Measurements from ENCODE around the gene PTGER2. TPM values are rescaled to one million over a fixed set of nuclear protein-coding genes. Genes with fewer than 3 reads are reported as not detected.

The PTGER2 gene
- polyA plus RNA-seq, 1 donor from 2014 or later, result not detected

DNA sequence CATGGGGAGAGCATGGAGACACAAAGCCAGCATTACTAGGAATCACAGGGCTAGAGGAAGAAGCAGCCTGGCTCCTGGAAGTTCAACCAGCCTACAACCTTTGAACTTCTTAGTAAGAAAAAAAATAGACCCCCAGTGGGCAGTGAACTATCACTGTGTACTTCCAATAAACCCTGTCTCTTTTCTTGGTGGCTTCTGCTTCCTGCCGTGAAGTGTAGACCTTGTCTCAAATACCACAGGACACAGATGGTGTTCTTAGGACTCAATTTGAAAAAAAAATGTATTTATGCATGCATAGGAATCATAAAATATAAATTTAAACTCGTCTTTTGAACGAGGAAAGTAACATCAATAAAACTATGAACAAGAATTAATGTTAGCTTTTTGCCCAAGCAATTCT, 3.6 kb upstream of the PTGER2 start:
- Histone ChIP-seq H3K79me2 (replicated peaks; ENCODE audit: insufficient read depth, low read length) (no peaks in the 10 kb centered on the region), H3K27me3 (ENCODE audit: insufficient read depth, low read depth, low read length) (peaks cover 44% of the 10 kb centered on the region), H2AFZ (ENCODE audit: low read depth, low read length) (no peak overlapping the region), H3K27ac (ENCODE audit: low read length) (no peak overlapping the region), H3F3A (ENCODE audit: insufficient read depth, low read length, poor library complexity, severe bottlenecking) (no peaks in the 10 kb centered on the region), H3K9me2 (ENCODE audit: insufficient read depth, low read length) (no peaks in the 10 kb centered on the region), H3K9ac (ENCODE audit: low read length) (no peak overlapping the region), H3K36me3 (ENCODE audit: insufficient read depth, low read length) (no peaks in the 10 kb centered on the region), H4K20me1 (ENCODE audit: insufficient read depth) (no peaks in the 10 kb centered on the region), H3K4me2 (ENCODE audit: low read length) (no peak overlapping the region), H3K9me3 (ENCODE audit: low read length) (no peaks in the 10 kb centered on the region), H3K4me3 (ENCODE audit: low read length) (no peak overlapping the region)
- TF ChIP-seq, protein P1, sequence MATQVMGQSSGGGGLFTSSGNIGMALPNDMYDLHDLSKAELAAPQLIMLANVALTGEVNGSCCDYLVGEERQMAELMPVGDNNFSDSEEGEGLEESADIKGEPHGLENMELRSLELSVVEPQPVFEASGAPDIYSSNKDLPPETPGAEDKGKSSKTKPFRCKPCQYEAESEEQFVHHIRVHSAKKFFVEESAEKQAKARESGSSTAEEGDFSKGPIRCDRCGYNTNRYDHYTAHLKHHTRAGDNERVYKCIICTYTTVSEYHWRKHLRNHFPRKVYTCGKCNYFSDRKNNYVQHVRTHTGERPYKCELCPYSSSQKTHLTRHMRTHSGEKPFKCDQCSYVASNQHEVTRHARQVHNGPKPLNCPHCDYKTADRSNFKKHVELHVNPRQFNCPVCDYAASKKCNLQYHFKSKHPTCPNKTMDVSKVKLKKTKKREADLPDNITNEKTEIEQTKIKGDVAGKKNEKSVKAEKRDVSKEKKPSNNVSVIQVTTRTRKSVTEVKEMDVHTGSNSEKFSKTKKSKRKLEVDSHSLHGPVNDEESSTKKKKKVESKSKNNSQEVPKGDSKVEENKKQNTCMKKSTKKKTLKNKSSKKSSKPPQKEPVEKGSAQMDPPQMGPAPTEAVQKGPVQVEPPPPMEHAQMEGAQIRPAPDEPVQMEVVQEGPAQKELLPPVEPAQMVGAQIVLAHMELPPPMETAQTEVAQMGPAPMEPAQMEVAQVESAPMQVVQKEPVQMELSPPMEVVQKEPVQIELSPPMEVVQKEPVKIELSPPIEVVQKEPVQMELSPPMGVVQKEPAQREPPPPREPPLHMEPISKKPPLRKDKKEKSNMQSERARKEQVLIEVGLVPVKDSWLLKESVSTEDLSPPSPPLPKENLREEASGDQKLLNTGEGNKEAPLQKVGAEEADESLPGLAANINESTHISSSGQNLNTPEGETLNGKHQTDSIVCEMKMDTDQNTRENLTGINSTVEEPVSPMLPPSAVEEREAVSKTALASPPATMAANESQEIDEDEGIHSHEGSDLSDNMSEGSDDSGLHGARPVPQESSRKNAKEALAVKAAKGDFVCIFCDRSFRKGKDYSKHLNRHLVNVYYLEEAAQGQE (IDR thresholded peaks at IDR 0.05; ENCODE audit: borderline replicate concordance), result no peak
- TF ChIP-seq POLR2AphosphoS5 (IDR thresholded peaks at IDR 0.05), result no peak
- TF ChIP-seq TAF1 (IDR thresholded peaks at IDR 0.05; ENCODE audit: low read depth), result no peak
- no peak for TF ChIP-seq EP300 (conservative IDR thresholded peaks at IDR 0.05; ENCODE audit: poor library complexity, severe bottlenecking)
- no peak for TF ChIP-seq SMC3 (conservative IDR thresholded peaks at IDR 0.05; ENCODE audit: poor library complexity)
- no peak for TF ChIP-seq MXI1 (conservative IDR thresholded peaks at IDR 0.05; ENCODE audit: poor library complexity, severe bottlenecking)
- TF ChIP-seq, protein P2, sequence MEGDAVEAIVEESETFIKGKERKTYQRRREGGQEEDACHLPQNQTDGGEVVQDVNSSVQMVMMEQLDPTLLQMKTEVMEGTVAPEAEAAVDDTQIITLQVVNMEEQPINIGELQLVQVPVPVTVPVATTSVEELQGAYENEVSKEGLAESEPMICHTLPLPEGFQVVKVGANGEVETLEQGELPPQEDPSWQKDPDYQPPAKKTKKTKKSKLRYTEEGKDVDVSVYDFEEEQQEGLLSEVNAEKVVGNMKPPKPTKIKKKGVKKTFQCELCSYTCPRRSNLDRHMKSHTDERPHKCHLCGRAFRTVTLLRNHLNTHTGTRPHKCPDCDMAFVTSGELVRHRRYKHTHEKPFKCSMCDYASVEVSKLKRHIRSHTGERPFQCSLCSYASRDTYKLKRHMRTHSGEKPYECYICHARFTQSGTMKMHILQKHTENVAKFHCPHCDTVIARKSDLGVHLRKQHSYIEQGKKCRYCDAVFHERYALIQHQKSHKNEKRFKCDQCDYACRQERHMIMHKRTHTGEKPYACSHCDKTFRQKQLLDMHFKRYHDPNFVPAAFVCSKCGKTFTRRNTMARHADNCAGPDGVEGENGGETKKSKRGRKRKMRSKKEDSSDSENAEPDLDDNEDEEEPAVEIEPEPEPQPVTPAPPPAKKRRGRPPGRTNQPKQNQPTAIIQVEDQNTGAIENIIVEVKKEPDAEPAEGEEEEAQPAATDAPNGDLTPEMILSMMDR (IDR thresholded peaks at IDR 0.05; ENCODE audit: poor library complexity, severe bottlenecking), result no peak
- TF ChIP-seq EZH2 (IDR thresholded peaks at IDR 0.05; ENCODE audit: borderline replicate concordance, insufficient read depth, low read length, poor library complexity, severe bottlenecking), result no peak
- TF ChIP-seq RAD21 (conservative IDR thresholded peaks at IDR 0.05), result no peak

DNA sequence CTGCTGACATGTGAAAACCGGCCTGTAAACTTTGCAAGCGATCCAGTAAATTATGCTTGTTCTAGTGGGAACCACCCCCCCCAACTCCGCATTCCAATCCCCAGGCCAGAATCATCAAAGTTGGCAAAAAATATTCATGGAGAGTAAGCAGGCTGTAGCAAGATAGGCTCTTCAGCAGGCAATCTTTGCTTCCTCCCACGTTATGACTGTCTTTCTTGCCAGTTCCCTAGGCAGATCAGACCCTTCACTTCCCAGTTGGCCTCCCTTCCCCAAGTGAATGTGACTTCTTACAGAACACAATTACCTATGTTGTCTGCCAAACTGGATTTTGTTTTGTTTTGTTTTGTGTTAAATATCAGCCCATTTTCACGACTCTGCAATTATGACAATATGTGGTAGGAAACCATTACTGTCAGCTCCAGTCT, 1.2 kb upstream of the PTGER2 start:
- H3K79me2 ChIP-seq (replicated peaks; ENCODE audit: insufficient read depth, low read length), result no peaks in the 10 kb centered on the region
- no peak overlapping the region for H3K9ac ChIP-seq (ENCODE audit: low read length)
- no peaks in the 10 kb centered on the region for H3K36me3 ChIP-seq (ENCODE audit: insufficient read depth, low read length)
- no peaks in the 10 kb centered on the region for H3K9me2 ChIP-seq (ENCODE audit: insufficient read depth, low read length)
- H4K20me1 ChIP-seq (ENCODE audit: insufficient read depth), result no peaks in the 10 kb centered on the region
- H3F3A ChIP-seq (ENCODE audit: insufficient read depth, low read length, poor library complexity, severe bottlenecking), result no peaks in the 10 kb centered on the region
- no peak overlapping the region for H2AFZ ChIP-seq (ENCODE audit: low read depth, low read length)
- no peak overlapping the region for H3K4me3 ChIP-seq (ENCODE audit: low read length)
- TF ChIP-seq, protein P2 (IDR thresholded peaks at IDR 0.05; ENCODE audit: poor library complexity, severe bottlenecking), result no peak
- TF ChIP-seq POLR2AphosphoS5 (IDR thresholded peaks at IDR 0.05), result no peak
- TF ChIP-seq, protein P1 (IDR thresholded peaks at IDR 0.05; ENCODE audit: borderline replicate concordance), result no peak
- no peak for TF ChIP-seq RAD21 (conservative IDR thresholded peaks at IDR 0.05)
- no peak for TF ChIP-seq EP300 (conservative IDR thresholded peaks at IDR 0.05; ENCODE audit: poor library complexity, severe bottlenecking)
- no peak for TF ChIP-seq TAF1 (IDR thresholded peaks at IDR 0.05; ENCODE audit: low read depth)
- TF ChIP-seq SMC3 (conservative IDR thresholded peaks at IDR 0.05; ENCODE audit: poor library complexity), result no peak
- no peak for TF ChIP-seq EZH2 (IDR thresholded peaks at IDR 0.05; ENCODE audit: borderline replicate concordance, insufficient read depth, low read length, poor library complexity, severe bottlenecking)
- no peak for TF ChIP-seq MXI1 (conservative IDR thresholded peaks at IDR 0.05; ENCODE audit: poor library complexity, severe bottlenecking)
- no peak overlapping the region for H3K27ac ChIP-seq (ENCODE audit: low read length)
- no peaks in the 10 kb centered on the region for H3K9me3 ChIP-seq (ENCODE audit: low read length)
- no peak overlapping the region for H3K4me2 ChIP-seq (ENCODE audit: low read length)
- H3K27me3 ChIP-seq (ENCODE audit: insufficient read depth, low read depth, low read length), result peaks cover 65% of the 10 kb centered on the region

All from neural cell (in vitro differentiated cells).